CD4-positive, CD25-positive, alpha-beta regulatory T cell (primary cell): Measurements from ENCODE around the gene ALDH3A2. TPM values are rescaled to one million over a fixed set of nuclear protein-coding genes. Genes with fewer than 3 reads are reported as not detected.
A peak's percentile ranks its signal among the peaks of the same experiment; 100 is the strongest.

ENCODE experiments used
- ATAC-seq, 2 donors: fragments of 150-1000 bp; cut with Tn5 transposase; one replicate each; pipeline ENCODE4 v1.10.0; 2021; ENCODE audit warnings: low read depth in 2 of 2, moderate number of reproducible peaks in 2 of 2, moderate library complexity in 1 of 2
- DNase-seq, 3 donors: peaks; one replicate each; pipeline versions ENCODE4 v3.0.0 to v3.0.0-alpha.2; 2012 to 2022; ENCODE audit warnings: mixed read lengths in 1 of 3
- H3K27ac ChIP-seq: one replicate; pipeline ENCODE4 v1.7.0; 2013; ENCODE audit warnings: mild to moderate bottlenecking, low read length; ENCODE audit not compliant: insufficient read depth, poor library complexity, severe bottlenecking
- H3K27me3 ChIP-seq: one replicate; pipeline ENCODE4 v1.7.0; 2013; ENCODE audit warnings: low read length; ENCODE audit not compliant: control insufficient read depth, insufficient read depth
- H3K36me3 ChIP-seq: one replicate; pipeline ENCODE4 v1.7.0; 2013; ENCODE audit warnings: mild to moderate bottlenecking, low read length, moderate library complexity; ENCODE audit not compliant: control insufficient read depth, insufficient read depth
- H3K4me1 ChIP-seq: 2 replicates; pipeline ENCODE4 v1.7.0; 2013; ENCODE audit warnings: mild to moderate bottlenecking, low read length; ENCODE audit not compliant: insufficient read depth, control insufficient read depth, poor library complexity, severe bottlenecking
- H3K4me3 ChIP-seq: one replicate; pipeline ENCODE4 v1.7.0; 2013; ENCODE audit warnings: low read depth, mild to moderate bottlenecking, low read length, moderate library complexity
- H3K9me3 ChIP-seq, 2 experiments: 1 replicate in 1 of 2; 2 replicates in 1 of 2; pipeline ENCODE4 v1.7.0; 2013; ENCODE audit warnings: low read length in 2 of 2, mild to moderate bottlenecking in 1 of 2, moderate library complexity in 1 of 2; ENCODE audit not compliant: control insufficient read depth in 2 of 2
- H3K27ac Mint-ChIP-seq, 3 donors: one replicate each; pipeline ENCODE4 v1.8.0; 2020 to 2022; ENCODE audit warnings: mild to moderate bottlenecking in 3 of 3, mixed read lengths in 3 of 3, moderate library complexity in 2 of 3
- H3K27me3 Mint-ChIP-seq: one replicate; pipeline ENCODE4 v1.8.0; 2022; ENCODE audit warnings: mild to moderate bottlenecking, mixed read lengths
- H3K36me3 Mint-ChIP-seq: one replicate; pipeline ENCODE4 v1.8.0; 2020; ENCODE audit warnings: mixed read lengths
- H3K4me1 Mint-ChIP-seq, 4 donors: one replicate each; pipeline ENCODE4 v1.8.0; 2020 to 2022; ENCODE audit warnings: mixed read lengths in 4 of 4, mild to moderate bottlenecking in 1 of 4
- H3K4me3 Mint-ChIP-seq, 4 donors: one replicate each; pipeline ENCODE4 v1.8.0; 2020 to 2022; ENCODE audit warnings: mild to moderate bottlenecking in 4 of 4, mixed read lengths in 4 of 4, moderate library complexity in 3 of 4
- H3K9me3 Mint-ChIP-seq, 7 donors: one replicate each; pipeline ENCODE4 v1.8.0; 2020 to 2022; ENCODE audit warnings: mixed read lengths in 7 of 7, mild to moderate bottlenecking in 3 of 7, moderate library complexity in 2 of 7
- polyA plus RNA-seq, 4 donors: library from polyadenylated mRNA; unstranded; fragments of 300-500 nt; fragmentation: Illumina TruSeq; gene quantifications; one replicate each; pipeline ENCODE4 v1.2.3, GENCODE V29; 2021
- total RNA-seq: library from RNA; stranded (reverse); gene quantifications from one replicate; pipeline ENCODE4 v1.2.3, GENCODE V29; 2022

The ALDH3A2 gene
- total and polyA plus RNA-seq, 5 donors from 2014 or later: 31.7 to 45.9 (median 38.8) TPM

- Histone ChIP-seq H3K4me1 (peaks cover 18% of the 10 kb centered on the region), H3K36me3 (no peaks in the 10 kb centered on the region), H3K27me3 (no peaks in the 10 kb centered on the region), H3K4me3 (no peak overlapping the region), H3K9me3 (no peaks in the 10 kb centered on the region), H3K27ac (peak overlapping the region; percentile 34)
- H3K4me1 Mint-ChIP-seq: peaks cover 17 to 44% (median 26%) of the 10 kb centered on the region in 4 donors
- H3K27me3 Mint-ChIP-seq: peaks cover 5% of the 10 kb centered on the region
- H3K36me3 Mint-ChIP-seq: no peaks in the 10 kb centered on the region
- ATAC-seq: no peak
- no peak for DNase-seq
- peak overlapping the region in 1 of 4 donors; percentile 44 for H3K4me3 Mint-ChIP-seq
- no peaks in the 10 kb centered on the region for H3K9me3 Mint-ChIP-seq
- H3K27ac Mint-ChIP-seq: peak overlapping the region in 2 of 3 donors; percentile 44 to 84
Observed at GRCh38 chr17:19726631-19727376, 78.3 kb downstream of the ALDH3A2 start.

Other genes starting within 250 kb of the ALDH3A2 start
- 0.39 TPM for gene RNF112, start 237.5 kb upstream of the ALDH3A2 start, total RNA-seq
- gene RNF112, start 237.5 kb upstream of the ALDH3A2 start, polyA plus RNA-seq: not detected
- gene SLC47A1, start 114.9 kb upstream of the ALDH3A2 start, total RNA-seq: not detected
- gene SLC47A1, start 114.9 kb upstream of the ALDH3A2 start, polyA plus RNA-seq: 1 to 10 TPM in 1 of 4 donors, not detected in 3; 1.0 TPM
- not detected for gene SLC47A2, start 67.8 kb downstream of the ALDH3A2 start, total RNA-seq
- gene SLC47A2, start 67.8 kb downstream of the ALDH3A2 start, polyA plus RNA-seq: not detected
- gene ALDH3A1, start 99.5 kb downstream of the ALDH3A2 start, total RNA-seq: not detected
- under 1 TPM in 1 of 4 donors, not detected in 3; 0.14 TPM for gene ALDH3A1, start 99.5 kb downstream of the ALDH3A2 start, polyA plus RNA-seq
- 12.0 TPM for gene ULK2, start 219.2 kb downstream of the ALDH3A2 start, total RNA-seq
- gene ULK2, start 219.2 kb downstream of the ALDH3A2 start, polyA plus RNA-seq: 1 to 10 TPM; 2.9 to 5.6 (median 4.2) TPM